Activated T-helper 1 cell treated with Interleukin-2 at 50 U/mL for 16 hours (primary cell): ENCODE results near the gene DAB2.

ENCODE experiments used
- DNase-seq: peaks from one replicate; pipeline ENCODE4 v3.0.0-alpha.2; 2020; ENCODE audit warnings: low read depth

DAB2 gene

GRCh38 chr5:39447968-39448367 is 23.2 kb upstream of the DAB2 start:
- no peak for DNase-seq

- no peak for DNase-seq
These were observed 22.3 kb upstream of the DAB2 start for GRCh38 chr5:39447059-39447458.

GRCh38 chr5:39446231-39446630 is 21.5 kb upstream of the DAB2 start:
- DNase-seq: no peak

GRCh38 chr5:39443911-39444310 is 19.1 kb upstream of the DAB2 start:
- no peak for DNase-seq

DNA sequence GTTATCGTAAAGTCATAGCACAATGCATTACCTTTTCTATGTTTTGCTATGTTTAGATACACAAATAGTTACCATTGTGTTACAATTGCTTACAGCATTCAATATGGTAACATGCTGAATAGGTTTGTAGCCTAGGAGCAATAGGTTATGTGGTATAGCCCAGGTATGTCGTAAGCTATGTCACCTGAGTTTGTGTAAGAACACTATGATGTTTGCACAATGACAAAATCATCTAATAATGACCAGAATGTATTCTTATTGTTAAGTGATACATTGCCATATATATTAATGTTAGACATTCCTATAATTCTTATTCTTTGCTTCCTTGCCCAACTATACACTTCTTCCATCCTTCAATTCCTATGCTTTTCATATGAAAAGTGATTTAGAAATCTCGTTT is 18.2 kb upstream of the DAB2 start:
- DNase-seq: no peak

- DNase-seq: no peak
These were observed 17.1 kb upstream of the DAB2 start for GRCh38 chr5:39441838-39442237.

GRCh38 chr5:39440958-39441624 is 16.3 kb upstream of the DAB2 start:
- no peak for DNase-seq

DNA sequence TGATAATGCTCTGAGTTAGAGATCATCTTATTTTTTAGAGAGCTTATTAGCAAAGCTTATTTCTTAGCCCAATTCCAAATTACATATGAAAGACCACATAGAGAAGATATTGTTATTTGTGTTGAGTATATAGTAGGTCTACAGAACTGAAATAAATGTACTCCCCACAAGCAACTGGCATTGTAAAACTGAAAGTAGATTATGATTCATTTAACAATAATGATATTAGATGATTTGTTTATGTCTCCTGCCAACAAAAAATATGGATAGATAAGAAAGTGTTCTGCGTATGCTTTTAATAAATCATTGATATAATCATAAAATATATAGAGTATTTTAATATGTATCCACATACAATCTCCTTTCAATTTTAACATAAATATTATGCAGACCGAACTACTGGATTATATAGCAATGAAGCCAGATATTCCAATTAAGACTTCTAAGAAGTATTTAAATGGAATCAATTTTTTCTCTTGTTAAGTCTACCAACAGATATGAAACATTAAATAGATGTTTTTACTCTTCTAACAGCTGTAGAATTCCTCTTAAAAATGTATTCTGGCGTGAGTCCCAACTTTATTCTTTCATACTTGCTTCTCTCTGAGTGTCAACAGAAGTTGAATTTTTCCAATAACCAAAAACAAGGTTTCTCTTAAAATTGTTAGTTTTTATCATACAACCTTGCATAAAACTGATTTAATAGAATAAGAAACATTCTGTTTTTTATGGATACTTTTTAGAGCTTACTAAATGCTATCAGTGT is 15.6 kb upstream of the DAB2 start:
- no peak for DNase-seq

GRCh38 chr5:39439582-39440162 is 14.9 kb upstream of the DAB2 start:
- DNase-seq: no peak

- DNase-seq: no peak
These were observed 12.7 kb upstream of the DAB2 start for GRCh38 chr5:39437467-39437866.

- DNase-seq: no peak
These were observed 9.1 kb upstream of the DAB2 start for GRCh38 chr5:39433848-39434247.

- DNase-seq: no peak
These were observed 8.1 kb upstream of the DAB2 start for GRCh38 chr5:39432696-39433530.

DNA sequence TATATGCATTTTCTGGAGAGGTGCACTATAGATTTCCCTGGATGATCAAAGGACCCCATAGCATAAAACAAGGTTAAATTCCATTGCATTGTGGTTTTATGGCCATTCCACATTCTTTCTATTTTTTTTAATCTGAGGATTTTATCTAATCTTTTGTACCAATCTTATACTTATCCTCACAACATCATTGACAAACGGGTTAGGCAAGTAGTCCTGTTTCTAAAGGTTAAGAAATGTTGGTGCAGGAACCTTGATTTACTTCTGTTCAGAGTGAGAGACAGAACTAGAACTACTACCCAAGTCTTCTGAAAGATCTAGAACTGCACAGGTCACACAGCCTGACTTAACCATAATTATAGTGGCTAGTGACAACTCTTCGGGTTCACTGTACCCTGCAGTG is 5.7 kb upstream of the DAB2 start:
- no peak for DNase-seq

GRCh38 chr5:39428640-39429039 is 3.9 kb upstream of the DAB2 start:
- DNase-seq: no peak

DNA sequence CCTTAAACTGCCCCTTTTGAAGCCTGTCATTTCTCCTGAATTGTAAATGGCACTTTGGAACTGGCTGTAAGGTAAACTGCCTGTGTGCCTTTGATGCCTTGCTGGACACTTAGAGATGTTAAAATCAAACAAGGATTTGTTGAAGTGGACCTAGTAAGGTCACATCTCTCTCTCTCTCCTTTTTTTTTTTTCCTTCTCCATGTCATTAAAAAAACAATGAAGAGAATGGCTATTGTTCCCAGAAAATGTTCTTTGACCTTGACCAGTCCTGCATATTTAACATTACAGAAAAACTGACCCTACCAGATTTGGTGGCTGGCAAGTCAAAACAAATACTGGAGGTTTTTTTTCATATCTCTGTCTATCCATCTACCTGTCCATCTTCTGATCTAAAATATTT is 2.9 kb upstream of the DAB2 start:
- DNase-seq: no peak

- DNase-seq: no peak
These were observed 2.4 kb upstream of the DAB2 start for GRCh38 chr5:39427229-39427628.

- no peak for DNase-seq
These were observed 1.9 kb upstream of the DAB2 start for GRCh38 chr5:39426746-39427105.

- no peak for DNase-seq
These were observed 1.4 kb upstream of the DAB2 start for GRCh38 chr5:39426051-39426745.

- no peak for DNase-seq
These were observed 1.4 kb downstream of the DAB2 start for GRCh38 chr5:39423331-39423751.

- no peak for DNase-seq
These were observed 2.0 kb downstream of the DAB2 start for GRCh38 chr5:39422728-39423285.

DNA sequence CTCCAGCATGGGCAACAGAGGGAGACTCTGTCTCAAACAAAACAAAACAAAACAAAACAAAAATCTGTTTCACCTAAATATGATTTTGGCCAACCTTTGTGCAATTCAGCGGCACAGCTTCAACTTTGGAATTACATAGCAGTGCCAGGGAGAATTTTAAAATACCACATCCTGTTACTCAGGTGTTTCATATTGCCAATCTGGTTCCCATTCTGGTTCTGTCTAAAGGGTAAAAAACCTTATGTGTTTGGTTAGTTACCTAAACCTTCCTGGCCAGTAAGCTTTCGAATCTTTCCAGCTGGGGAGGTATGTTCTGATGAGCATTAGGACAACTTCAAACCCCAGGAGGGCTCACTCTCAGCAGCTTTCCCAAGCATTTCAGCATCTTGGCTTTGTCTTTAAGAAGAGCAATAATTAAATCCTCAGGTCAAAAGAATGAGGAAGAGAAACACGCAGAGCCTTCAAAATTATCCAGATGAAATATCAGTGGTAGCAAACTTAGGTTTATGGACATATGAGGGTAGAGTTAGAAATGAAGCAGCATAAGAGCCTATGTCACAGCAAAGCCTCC is 2.7 kb downstream of the DAB2 start:
- DNase-seq: no peak
